ENCODE measurements around the gene C19orf47. TPM values are rescaled to one million over a fixed set of nuclear protein-coding genes. Genes with fewer than 3 reads are reported as not detected.

Gene C19orf47
- total and polyA plus RNA-seq, 9 donors, result 36.6 to 70.2 (median 58.5) TPM

GRCh38 chr19:40284251-40284500 is 64.0 kb downstream of the C19orf47 start:
- H3K4me3 ChIP-seq (ENCODE audit: low read length), result peak overlapping the region; percentile 78
- H3K27me3 ChIP-seq (ENCODE audit: control insufficient read depth, insufficient read depth, low read length), result no peaks in the 10 kb centered on the region
- 0% methylated on average over 1 of the region's 4 CpGs for WGBS (ENCODE audit: insufficient coverage)
- H3K4me1 ChIP-seq (ENCODE audit: control insufficient read depth, insufficient read depth, low read length), result peaks cover 66% of the 10 kb centered on the region
- H3K9me3 ChIP-seq (replicated peaks; ENCODE audit: control insufficient read depth, low read depth, low read length), result no peaks in the 10 kb centered on the region
- H3K36me3 ChIP-seq (ENCODE audit: control insufficient read depth, insufficient read depth, low read length), result peaks cover 21% of the 10 kb centered on the region
- peak overlapping the region; percentile 99 for H3K27ac ChIP-seq (ENCODE audit: low read length)
- no peak for DNase-seq

GRCh38 chr19:40283414-40284250 is 64.6 kb downstream of the C19orf47 start:
- H3K4me3 ChIP-seq (ENCODE audit: low read length), result peak overlapping the region; percentile 78
- peaks cover 21% of the 10 kb centered on the region for H3K36me3 ChIP-seq (ENCODE audit: control insufficient read depth, insufficient read depth, low read length)
- WGBS (ENCODE audit: insufficient coverage), result 54% methylated on average over 6 of the region's 12 CpGs
- peaks cover 71% of the 10 kb centered on the region for H3K4me1 ChIP-seq (ENCODE audit: control insufficient read depth, insufficient read depth, low read length)
- no peaks in the 10 kb centered on the region for H3K9me3 ChIP-seq (replicated peaks; ENCODE audit: control insufficient read depth, low read depth, low read length)
- H3K27me3 ChIP-seq (ENCODE audit: control insufficient read depth, insufficient read depth, low read length), result no peaks in the 10 kb centered on the region
- H3K27ac ChIP-seq (ENCODE audit: low read length), result peak overlapping the region; percentile 99
- peak; percentile 81 for DNase-seq

- H3K27ac ChIP-seq (ENCODE audit: low read length), result peak overlapping the region; percentile 99
- no peak for DNase-seq
- WGBS (ENCODE audit: insufficient coverage), result 52% methylated on average over 4 of the region's 4 CpGs
- H3K9me3 ChIP-seq (replicated peaks; ENCODE audit: control insufficient read depth, low read depth, low read length), result no peaks in the 10 kb centered on the region
- peaks cover 21% of the 10 kb centered on the region for H3K36me3 ChIP-seq (ENCODE audit: control insufficient read depth, insufficient read depth, low read length)
- H3K4me3 ChIP-seq (ENCODE audit: low read length), result no peak overlapping the region
- no peaks in the 10 kb centered on the region for H3K27me3 ChIP-seq (ENCODE audit: control insufficient read depth, insufficient read depth, low read length)
- peaks cover 78% of the 10 kb centered on the region for H3K4me1 ChIP-seq (ENCODE audit: control insufficient read depth, insufficient read depth, low read length)
Measured at GRCh38 chr19:40282920-40283319, 65.3 kb downstream of the C19orf47 start.

- no peak for DNase-seq
- Histone ChIP-seq H3K27ac (ENCODE audit: low read length) (peak overlapping the region; percentile 99), H3K36me3 (ENCODE audit: control insufficient read depth, insufficient read depth, low read length) (peaks cover 21% of the 10 kb centered on the region), H3K27me3 (ENCODE audit: control insufficient read depth, insufficient read depth, low read length) (no peaks in the 10 kb centered on the region), H3K9me3 (replicated peaks; ENCODE audit: control insufficient read depth, low read depth, low read length) (no peaks in the 10 kb centered on the region), H3K4me3 (ENCODE audit: low read length) (no peak overlapping the region), H3K4me1 (ENCODE audit: control insufficient read depth, insufficient read depth, low read length) (peaks cover 86% of the 10 kb centered on the region)
- WGBS (ENCODE audit: insufficient coverage), result 80% methylated on average over 1 of the region's 6 CpGs
Measured at GRCh38 chr19:40282209-40282580, 66.0 kb downstream of the C19orf47 start.

GRCh38 chr19:40281381-40282208 is 66.6 kb downstream of the C19orf47 start:
- no peak for DNase-seq
- no peaks in the 10 kb centered on the region for H3K9me3 ChIP-seq (replicated peaks; ENCODE audit: control insufficient read depth, low read depth, low read length)
- no peak overlapping the region for H3K27ac ChIP-seq (ENCODE audit: low read length)
- H3K27me3 ChIP-seq (ENCODE audit: control insufficient read depth, insufficient read depth, low read length), result no peaks in the 10 kb centered on the region
- peaks cover 87% of the 10 kb centered on the region for H3K4me1 ChIP-seq (ENCODE audit: control insufficient read depth, insufficient read depth, low read length)
- no peak overlapping the region for H3K4me3 ChIP-seq (ENCODE audit: low read length)
- 77% methylated on average over 5 of the region's 14 CpGs for whole genome bisulfite sequencing (ENCODE audit: insufficient coverage)
- H3K36me3 ChIP-seq (ENCODE audit: control insufficient read depth, insufficient read depth, low read length), result peaks cover 21% of the 10 kb centered on the region

- H3K36me3 ChIP-seq (ENCODE audit: control insufficient read depth, insufficient read depth, low read length), result peaks cover 21% of the 10 kb centered on the region
- no peak overlapping the region for H3K4me3 ChIP-seq (ENCODE audit: low read length)
- H3K9me3 ChIP-seq (replicated peaks; ENCODE audit: control insufficient read depth, low read depth, low read length), result no peaks in the 10 kb centered on the region
- 35% methylated on average over 6 of the region's 10 CpGs for WGBS (ENCODE audit: insufficient coverage)
- DNase-seq, result peak; percentile 47
- H3K27me3 ChIP-seq (ENCODE audit: control insufficient read depth, insufficient read depth, low read length), result no peaks in the 10 kb centered on the region
- H3K27ac ChIP-seq (ENCODE audit: low read length), result peak overlapping the region; percentile 92
- H3K4me1 ChIP-seq (ENCODE audit: control insufficient read depth, insufficient read depth, low read length), result peaks cover 78% of the 10 kb centered on the region
Measured at GRCh38 chr19:40280608-40281221, 67.5 kb downstream of the C19orf47 start.

- no peak for DNase-seq
- Histone ChIP-seq H3K36me3 (ENCODE audit: control insufficient read depth, insufficient read depth, low read length) (peaks cover 25% of the 10 kb centered on the region), H3K4me1 (ENCODE audit: control insufficient read depth, insufficient read depth, low read length) (peaks cover 81% of the 10 kb centered on the region), H3K4me3 (ENCODE audit: low read length) (peak overlapping the region; percentile 40), H3K27me3 (ENCODE audit: control insufficient read depth, insufficient read depth, low read length) (no peaks in the 10 kb centered on the region), H3K27ac (ENCODE audit: low read length) (peak overlapping the region; percentile 92), H3K9me3 (replicated peaks; ENCODE audit: control insufficient read depth, low read depth, low read length) (no peaks in the 10 kb centered on the region)
- WGBS (ENCODE audit: insufficient coverage), result 39% methylated on average over 5 of the region's 17 CpGs
Measured at GRCh38 chr19:40279761-40280607, 68.2 kb downstream of the C19orf47 start.

GRCh38 chr19:40279120-40279551 is 69.1 kb downstream of the C19orf47 start:
- DNase-seq, result peak; percentile 95
- Histone ChIP-seq H3K27me3 (ENCODE audit: control insufficient read depth, insufficient read depth, low read length) (no peaks in the 10 kb centered on the region), H3K4me3 (ENCODE audit: low read length) (peak overlapping the region; percentile 40), H3K27ac (ENCODE audit: low read length) (peak overlapping the region; percentile 92), H3K9me3 (replicated peaks; ENCODE audit: control insufficient read depth, low read depth, low read length) (no peaks in the 10 kb centered on the region), H3K4me1 (ENCODE audit: control insufficient read depth, insufficient read depth, low read length) (peaks cover 86% of the 10 kb centered on the region), H3K36me3 (ENCODE audit: control insufficient read depth, insufficient read depth, low read length) (peaks cover 25% of the 10 kb centered on the region)
- 4% methylated on average over 10 of the region's 15 CpGs for WGBS (ENCODE audit: insufficient coverage)

- Histone ChIP-seq H3K4me3 (ENCODE audit: low read length) (peak overlapping the region; percentile 40), H3K27ac (ENCODE audit: low read length) (peak overlapping the region; percentile 92), H3K36me3 (ENCODE audit: control insufficient read depth, insufficient read depth, low read length) (peaks cover 22% of the 10 kb centered on the region), H3K4me1 (ENCODE audit: control insufficient read depth, insufficient read depth, low read length) (peaks cover 86% of the 10 kb centered on the region), H3K9me3 (replicated peaks; ENCODE audit: control insufficient read depth, low read depth, low read length) (no peaks in the 10 kb centered on the region), H3K27me3 (ENCODE audit: control insufficient read depth, insufficient read depth, low read length) (no peaks in the 10 kb centered on the region)
- peak; percentile 34 for DNase-seq
- WGBS (ENCODE audit: insufficient coverage), result 33% methylated on average over 8 of the region's 16 CpGs
Measured at GRCh38 chr19:40278361-40279035, 69.7 kb downstream of the C19orf47 start.
